H1 (cell line): Measurements from ENCODE around the gene MCF2L. TPM values are rescaled to one million over a fixed set of nuclear protein-coding genes. Genes with fewer than 3 reads are reported as not detected.

Experiments used
- CTBP2 ChIP-seq: IDR thresholded peaks from 2 replicates; pipeline ENCODE4 v1.7.0; 2011; ENCODE audit warnings: borderline replicate concordance, mild to moderate bottlenecking, moderate library complexity, mixed read lengths, low read length; ENCODE audit not compliant: insufficient read depth, insufficient read length
- HDAC6 ChIP-seq: IDR thresholded peaks from one replicate; pipeline ENCODE4 v1.7.1; 2012; ENCODE audit warnings: low read depth, mild to moderate bottlenecking, inconsistent platforms, low read length, moderate library complexity
- SP1 ChIP-seq: IDR thresholded peaks from 2 replicates; pipeline ENCODE4 v1.6.1; 2011; ENCODE audit warnings: low read depth, low read length
- polyA plus RNA-seq, 7 experiments: library from polyadenylated mRNA; depleted of rRNA in 3 of 7; stranded (reverse) in 5 of 7; unstranded in 2 of 7; fragments of >200 nt in 5 of 7; fragments of 200-250 nt in 2 of 7; gene quantifications; 1 replicate in 5 of 7; 2 replicates in 1 of 7; 4 replicates in 1 of 7; pipeline versions ENCODE4 v1.2.1 to v1.2.3, GENCODE V29; 2011 to 2013; ENCODE audit warnings: missing spikeins in 2 of 7, mixed read lengths in 2 of 7
- total RNA-seq: library from RNA; stranded (reverse); fragmentation: NEBNext Ultra II Directional; extraction: Animal tissue kit (Norgen Biotek cat#: 25700); gene quantifications from 2 replicates; pipeline ENCODE4 v1.2.1, GENCODE V29; 2021

MCF2L gene
- total and polyA plus RNA-seq, 2 of the 8 experiments (the other 6 are each of a cell fraction or from before 2014, with no cell fraction given) = 10.1 to 24.4 TPM

DNA sequence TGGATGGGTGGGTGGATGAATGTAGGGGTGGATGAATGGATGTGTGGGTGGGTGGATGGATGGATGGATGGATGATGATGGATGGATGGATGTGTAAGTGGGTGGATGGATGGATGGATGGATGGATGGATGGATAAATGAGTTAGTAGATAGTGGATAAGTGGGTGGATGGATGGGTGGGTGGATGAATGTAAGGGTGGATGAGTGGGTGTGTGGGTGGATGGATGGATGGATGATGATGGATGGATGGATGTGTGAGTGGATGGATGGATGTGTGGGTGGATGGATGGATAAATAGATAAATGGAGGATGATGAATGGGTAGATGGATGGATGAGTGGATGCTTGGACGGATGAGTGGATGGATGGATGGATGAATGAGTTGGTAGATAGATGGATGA lies 3.2 kb downstream of the MCF2L start (continued):
- no peak for TF ChIP-seq CTBP2
- no peak for TF ChIP-seq SP1
- TF ChIP-seq HDAC6 = no peak
